DMS79 treated with DMSO at 0.1 percent for 48 hours (cell line): ENCODE data around the gene TKTL1.
"Not testable (repeated sequence)": the region's sequence is repeated elsewhere in the genome, so short reads cannot be mapped to it uniquely, and the experiment has no call there.

Experiments
- DNase-seq: peaks from one replicate; lab custom pipeline; 2025; lab: John Stamatoyannopoulos, UW

The TKTL1 gene

GRCh38 chrX:154343620-154344019 lies 48.0 kb downstream of the TKTL1 start:
- not testable (repeated sequence) for DNase-seq

GRCh38 chrX:154348114-154348531 lies 52.5 kb downstream of the TKTL1 start:
- DNase-seq: no peak

DNA sequence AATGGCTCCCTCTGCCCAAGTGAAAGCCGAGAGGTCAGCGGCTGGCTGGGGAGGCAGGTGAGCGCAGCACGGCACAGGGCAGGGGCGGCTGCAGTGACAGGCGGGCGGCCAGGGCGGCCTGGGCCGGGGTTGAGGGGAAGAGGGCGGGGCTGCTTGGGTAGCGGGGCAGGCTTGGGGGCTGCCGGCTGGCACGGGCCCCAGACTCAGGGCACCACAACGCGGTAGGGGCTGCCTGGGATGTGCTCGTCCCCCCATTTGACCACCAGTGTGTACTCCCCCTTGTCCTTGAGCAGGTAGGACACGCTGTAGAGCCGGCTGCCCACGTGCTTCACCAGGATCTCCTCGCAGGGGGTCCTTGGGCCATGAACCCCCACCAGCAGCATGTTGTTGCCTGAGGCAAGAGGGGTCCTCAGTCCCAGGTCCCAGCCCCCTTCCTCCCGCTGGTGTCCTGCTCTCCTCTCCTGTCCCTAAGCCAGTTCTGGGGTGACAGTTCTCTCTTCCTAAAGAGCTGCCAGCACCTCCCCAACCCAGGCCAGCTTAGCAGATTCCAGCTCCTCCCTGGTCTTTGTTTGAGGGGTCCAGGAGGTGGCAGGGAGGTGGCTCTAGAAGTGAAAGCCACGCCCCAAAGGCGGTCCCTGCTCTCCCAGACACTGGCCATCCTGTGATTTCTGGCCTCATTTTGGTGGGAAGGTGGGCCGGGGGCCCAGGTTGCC lies 53.2 kb downstream of the TKTL1 start:
- DNase-seq: no peak

DNA sequence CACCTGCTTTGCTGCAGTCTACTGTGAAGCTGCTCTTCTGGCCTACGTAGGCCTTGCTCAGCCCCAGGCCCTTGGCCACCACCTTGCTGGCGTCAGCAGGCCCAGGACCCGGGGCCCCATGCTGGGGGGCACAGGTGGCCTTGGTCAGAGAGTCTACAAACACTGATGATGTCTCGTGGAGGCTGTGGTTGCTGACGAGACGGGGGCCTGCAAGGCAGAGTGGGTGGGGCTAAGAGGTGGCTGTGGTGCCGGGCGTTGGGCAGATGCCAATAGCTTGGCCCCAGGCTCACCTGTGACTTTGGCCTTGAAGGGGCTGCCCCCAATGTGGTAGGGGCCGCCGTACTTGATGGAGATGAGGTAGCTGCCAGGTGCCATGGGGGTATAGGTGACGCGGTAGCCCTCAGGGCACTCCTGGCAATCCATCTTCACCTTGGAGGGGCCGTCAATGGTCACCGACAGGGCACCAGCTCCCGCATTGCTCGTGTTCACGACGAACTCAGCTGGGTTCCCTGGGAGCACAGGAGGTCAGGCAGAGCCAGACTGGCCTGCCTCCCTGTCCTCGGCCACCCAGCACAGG lies 53.9 kb downstream of the TKTL1 start:
- no peak for DNase-seq

GRCh38 chrX:154349979-154350378 lies 54.4 kb downstream of the TKTL1 start:
- no peak for DNase-seq

GRCh38 chrX:154350429-154351182 lies 55.0 kb downstream of the TKTL1 start:
- DNase-seq: no peak

- no peak for DNase-seq
Measured at GRCh38 chrX:154351183-154352011, 55.8 kb downstream of the TKTL1 start.

- DNase-seq: no peak
Measured at GRCh38 chrX:154352012-154352401, 56.4 kb downstream of the TKTL1 start.

DNA sequence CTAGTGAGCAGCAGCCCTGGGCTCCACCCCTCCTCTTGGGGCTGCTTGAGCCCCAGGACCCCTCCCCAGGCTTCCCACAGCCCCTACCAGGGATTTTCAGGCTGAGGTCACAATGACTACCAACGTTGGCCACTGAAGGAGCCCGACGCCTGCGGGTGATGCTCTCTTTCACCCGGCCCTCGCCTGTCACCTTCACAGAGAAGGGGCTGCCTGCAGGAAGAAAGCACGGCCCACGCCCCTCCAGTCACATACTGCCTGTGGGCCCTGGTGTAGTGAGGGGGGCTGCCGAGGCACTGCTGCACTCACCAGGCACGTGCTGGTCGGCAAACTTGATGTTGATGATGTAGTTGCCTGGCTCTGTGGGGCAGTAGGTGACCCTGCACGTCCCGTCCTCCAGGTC lies 56.9 kb downstream of the TKTL1 start:
- DNase-seq: no peak

DNA sequence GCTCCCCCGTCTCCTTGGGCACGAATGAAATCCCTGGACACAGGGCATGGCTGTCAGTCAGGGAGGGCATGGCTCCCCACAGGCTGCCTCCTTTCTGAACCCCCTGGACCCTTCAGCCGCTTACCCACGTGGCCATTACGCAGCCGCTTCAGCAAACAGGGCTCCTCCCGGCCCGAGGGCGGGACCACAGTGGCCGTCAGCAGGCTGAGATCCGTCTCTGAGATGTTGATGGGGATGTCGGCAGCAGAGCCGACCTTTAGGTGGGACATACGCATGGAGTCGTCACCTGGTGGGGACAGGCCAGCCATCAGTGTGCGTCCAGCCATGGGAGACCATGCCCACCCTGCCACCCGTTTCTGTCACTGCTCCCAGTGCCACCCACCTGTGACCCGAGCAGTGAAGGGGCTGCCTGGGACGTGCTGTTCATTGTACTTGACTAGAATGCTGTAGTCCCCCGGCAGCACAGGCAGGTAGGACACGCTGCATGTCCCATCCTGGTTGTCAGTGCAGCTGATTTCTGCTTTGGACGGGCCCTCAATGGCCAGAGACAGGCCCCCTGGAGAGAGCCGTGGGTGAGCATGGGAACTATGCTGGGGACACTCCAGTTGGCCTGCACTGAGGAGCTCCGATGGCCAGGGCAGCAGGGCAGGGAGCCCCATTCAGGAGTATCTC lies 57.7 kb downstream of the TKTL1 start:
- no peak for DNase-seq

GRCh38 chrX:154354013-154354412 lies 58.4 kb downstream of the TKTL1 start:
- DNase-seq: no peak

GRCh38 chrX:154354516-154354915 lies 58.9 kb downstream of the TKTL1 start:
- DNase-seq: no peak

DNA sequence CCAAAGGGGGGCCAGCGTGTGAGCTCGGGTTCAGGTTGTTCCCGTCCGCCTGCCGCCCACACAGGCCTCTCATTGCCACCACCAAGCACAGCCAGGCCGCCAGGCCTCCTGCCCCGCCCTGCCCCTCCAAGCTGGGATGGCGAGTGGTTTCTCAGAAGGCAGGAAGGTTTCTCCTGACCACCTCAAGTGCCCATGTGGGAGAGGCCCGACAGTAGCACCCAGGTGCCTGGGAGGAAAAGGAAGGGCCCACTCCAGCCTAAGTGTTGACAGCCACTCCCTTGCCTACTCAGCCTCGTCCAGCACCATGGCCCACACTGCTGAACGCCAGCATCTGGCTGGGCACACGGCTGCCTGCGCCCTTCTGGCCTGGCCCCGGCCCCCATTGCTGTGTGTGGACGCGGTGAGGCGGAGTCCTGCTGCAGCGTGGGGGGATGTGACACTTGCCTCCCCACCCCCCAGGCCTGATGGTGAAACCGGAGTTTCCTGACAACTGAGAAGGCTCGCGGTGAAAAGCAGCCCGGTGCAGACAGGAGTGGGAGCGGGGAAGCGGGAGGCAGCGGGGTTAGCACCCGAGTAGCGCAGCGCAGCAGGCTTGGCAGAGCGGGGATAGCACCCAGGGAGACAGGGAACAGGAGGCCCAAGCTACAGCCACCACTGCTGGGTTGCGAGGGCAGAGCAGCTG lies 59.6 kb downstream of the TKTL1 start:
- no peak for DNase-seq

- DNase-seq: no peak
Measured at GRCh38 chrX:154355776-154356140, 60.2 kb downstream of the TKTL1 start.

DNA sequence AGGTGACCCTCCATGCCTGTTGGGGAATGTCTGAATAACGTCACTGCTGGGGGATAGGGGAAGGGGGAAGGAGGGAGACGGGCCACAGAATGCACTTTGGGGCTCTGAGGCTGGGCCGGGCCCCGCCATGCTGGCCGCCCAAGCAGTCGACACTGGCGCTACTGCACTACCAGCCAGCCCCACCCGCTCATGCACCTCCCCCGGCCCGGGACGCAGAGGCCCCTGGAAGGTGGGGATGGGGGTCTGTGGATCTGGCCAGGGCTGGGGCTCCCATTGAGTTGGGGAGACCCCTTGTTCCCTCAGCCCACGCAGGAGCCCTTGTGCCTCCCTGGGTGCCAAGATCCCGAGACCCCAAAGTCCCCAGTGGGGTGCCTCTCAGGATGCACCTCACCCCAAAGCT lies 61.0 kb downstream of the TKTL1 start:
- no peak for DNase-seq

- no peak for DNase-seq
Measured at GRCh38 chrX:154357205-154357604, 61.6 kb downstream of the TKTL1 start.

DNA sequence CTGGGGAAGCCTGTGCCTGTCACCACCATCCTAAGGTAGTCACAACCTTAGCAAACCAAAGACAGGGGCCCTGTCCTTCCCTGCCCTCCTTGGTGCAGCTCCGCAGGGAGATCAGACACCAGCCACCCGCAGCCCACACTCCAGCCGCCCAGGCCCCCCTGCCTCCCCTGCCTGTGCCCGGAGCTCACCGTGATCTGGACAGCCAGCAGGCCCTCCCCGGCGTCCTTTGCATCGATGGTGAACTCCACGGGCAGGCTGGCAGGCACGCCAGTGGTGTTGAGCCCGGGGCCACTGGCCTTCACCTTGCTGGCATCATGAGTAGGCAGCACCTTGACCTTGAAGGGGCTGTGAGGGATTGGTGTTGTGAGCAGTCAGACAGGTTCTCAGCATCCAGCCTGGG lies 62.4 kb downstream of the TKTL1 start:
- DNase-seq: no peak

GRCh38 chrX:154358829-154359228 lies 63.2 kb downstream of the TKTL1 start:
- DNase-seq: no peak

DNA sequence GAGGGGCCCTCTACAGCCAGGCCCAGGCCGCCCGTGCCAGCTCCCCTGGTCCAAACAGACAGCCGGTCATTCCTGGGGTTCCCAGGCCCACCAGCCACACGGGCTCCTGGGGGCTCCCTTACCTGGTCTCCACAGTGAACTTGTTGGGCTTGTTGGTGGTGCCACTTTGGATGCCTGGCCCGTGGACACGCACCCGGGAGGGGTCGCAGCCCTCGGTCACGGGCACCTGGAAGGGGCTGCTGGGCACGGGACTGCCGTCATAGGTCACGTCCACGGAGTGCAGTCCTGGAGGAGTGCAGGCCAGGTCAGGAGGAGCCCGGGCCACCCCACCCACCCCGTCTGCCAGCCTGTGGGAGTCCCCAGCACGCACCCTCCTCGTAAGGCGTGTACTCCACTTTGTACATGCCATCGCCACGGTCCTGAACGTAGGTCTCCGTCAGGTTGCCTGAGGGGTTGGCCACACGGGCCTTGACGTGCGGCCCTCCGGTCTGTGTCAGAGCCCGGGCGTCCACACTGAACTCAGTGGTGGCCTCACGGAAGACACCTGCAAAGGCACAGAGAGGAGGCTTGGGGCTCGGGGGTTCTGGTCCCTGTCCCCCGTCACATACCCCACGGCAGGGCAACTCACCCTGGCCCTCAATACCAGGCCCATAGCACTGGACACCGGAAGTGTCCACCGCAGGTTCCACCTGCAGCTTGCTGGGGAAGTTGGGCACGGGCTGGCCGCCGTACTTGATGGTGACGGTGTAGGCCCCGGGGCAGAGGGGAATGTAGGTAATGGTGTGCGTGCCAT lies 64.0 kb downstream of the TKTL1 start:
- DNase-seq: no peak

DNA sequence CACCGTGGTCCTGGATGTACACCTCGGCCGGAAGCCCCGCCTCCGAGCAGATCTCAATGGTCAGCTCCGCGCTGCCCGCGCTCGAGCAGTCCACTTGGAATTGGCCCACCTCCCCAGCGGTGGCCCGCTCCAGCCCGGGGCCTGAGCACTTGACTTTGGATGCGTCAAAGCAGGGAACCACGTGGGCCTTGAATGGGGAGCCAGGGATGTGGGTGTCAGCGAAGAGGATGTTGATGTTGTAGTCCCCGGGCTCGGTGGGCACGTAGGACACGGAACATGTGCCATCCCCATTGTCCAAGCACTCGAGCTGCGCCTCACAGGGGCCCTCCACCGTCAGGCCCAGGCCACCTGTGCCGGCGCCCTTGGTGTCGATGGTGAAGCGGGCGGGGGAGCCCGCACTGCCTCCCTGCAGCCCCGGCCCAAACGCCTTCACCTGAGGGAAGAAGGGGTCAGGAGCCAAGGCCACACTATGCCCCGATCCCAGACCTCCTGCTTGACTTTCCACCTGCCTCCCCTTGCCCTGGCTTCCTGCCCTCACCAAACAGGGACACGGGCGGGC lies 64.6 kb downstream of the TKTL1 start:
- no peak for DNase-seq
